K562 (cell line): ENCODE results near the gene ZNF804A. TPM values are rescaled to one million over a fixed set of nuclear protein-coding genes. Genes with fewer than 3 reads are reported as not detected.
A peak's percentile ranks its signal among the peaks of the same experiment; 100 is the strongest.

Experiments used
- ATAC-seq: fragments of 200-7000 bp; cut with Tn5 transposase; 3 replicates; pipeline ENCODE4 v1.9.1; 2020; ENCODE audit warnings: moderate library complexity
- BruUV-seq: library from RNA; stranded (reverse); fragments of 400-500 nt; replicated peaks from 2 replicates; lab custom pipeline; 2021; lab: Mats Ljungman, UMichigan
- CTCF ChIA-PET: fragments of 300-600 bp; formaldehyde crosslinking; extraction: SDS; loops from one replicate; lab custom pipeline; 2021; ENCODE audit warnings: low intra/inter-chr PET ratio; lab: Yijun Ruan, JAX
- POLR2A ChIA-PET: fragments of 300-600, 350-650 bp; sonication (Branson Sonifier 250); formaldehyde crosslinking; extraction: SDS; loops from one replicate; lab custom pipeline; 2021; ENCODE audit warnings: antibody characterized with exemption, inconsistent platforms; lab: Yijun Ruan, JAX
- DNase-seq, 4 experiments: peaks; one replicate each; pipeline versions ENCODE4 v3.0.0 to v3.0.0-alpha.2; 2011 to 2018; ENCODE audit warnings: low spot score in 3 of 4, mixed read lengths in 3 of 4; ENCODE audit errors: extremely low read depth in 1 of 4
- FAIRE-seq: peaks from 2 replicates; lab custom pipeline; 2011; peaks lifted over from hg19 to GRCh38; lab: Jason Lieb, UNC
- H2AFZ ChIP-seq: 2 replicates; pipeline ENCODE4 v1.6.0; 2011; ENCODE audit warnings: low read depth, low read length, control low read depth, inconsistent platforms
- H3K27ac ChIP-seq: fragments of 200-600 bp; 3 replicates; pipeline ENCODE4 v1.8.0; 2011; ENCODE audit warnings: low read depth, mild to moderate bottlenecking, control low read depth, inconsistent platforms, low read length, moderate library complexity, mixed read lengths; ENCODE audit errors: extremely low read depth
- H3K27me3 ChIP-seq, 2 experiments: fragments of 300-600 bp in 1 of 2; 2 replicates in 1 of 2; 3 replicates in 1 of 2; pipeline versions ENCODE4 v1.6.0 to v1.8.0; 2011; ENCODE audit warnings: inconsistent platforms in 2 of 2, low read length in 2 of 2, mild to moderate bottlenecking in 1 of 2, mixed read lengths in 1 of 2, moderate library complexity in 1 of 2; ENCODE audit not compliant: control insufficient read depth in 2 of 2, insufficient read depth in 2 of 2
- H3K36me3 ChIP-seq: fragments of 300-600 bp; 3 replicates; pipeline ENCODE4 v1.8.0; 2011; ENCODE audit warnings: mild to moderate bottlenecking, low read length, inconsistent platforms; ENCODE audit not compliant: control insufficient read depth, insufficient read depth
- H3K4me1 ChIP-seq, 2 experiments: fragments of 200-600 bp in 1 of 2; replicated peaks in 1 of 2; 2 replicates in 1 of 2; 3 replicates in 1 of 2; pipeline versions ENCODE4 v1.5.1 to v1.8.0; 2011; ENCODE audit warnings: inconsistent platforms in 2 of 2, low read length in 2 of 2, mild to moderate bottlenecking in 1 of 2, mixed read lengths in 1 of 2, moderate library complexity in 1 of 2; ENCODE audit not compliant: control insufficient read depth in 2 of 2, insufficient read depth in 2 of 2
- H3K4me2 ChIP-seq: 2 replicates; pipeline ENCODE4 v1.6.1; 2011; ENCODE audit warnings: low read length, control low read depth, inconsistent platforms, mixed read lengths; ENCODE audit not compliant: insufficient read depth
- H3K4me3 ChIP-seq: fragments of 200-600 bp; sonication (generic), shearing (Covaris generic); 2 replicates; pipeline ENCODE4 v1.5.1; 2016; ENCODE audit warnings: control low read depth, inconsistent platforms
- H3K79me2 ChIP-seq: fragments of 200-600 bp; 3 replicates; pipeline ENCODE4 v1.8.0; 2011; ENCODE audit warnings: low read length, inconsistent platforms; ENCODE audit not compliant: control insufficient read depth, insufficient read depth
- H3K9ac ChIP-seq, 2 experiments: 2 replicates each; pipeline versions ENCODE4 v1.6.0 to v1.6.1; 2011; ENCODE audit warnings: low read depth in 2 of 2, low read length in 2 of 2, control low read depth in 1 of 2, inconsistent platforms in 1 of 2, mild to moderate bottlenecking in 1 of 2, mixed read lengths in 1 of 2; ENCODE audit not compliant: insufficient read depth in 1 of 2
- H3K9me1 ChIP-seq: one replicate; pipeline ENCODE4 v1.6.0; 2011; ENCODE audit warnings: inconsistent platforms, mild to moderate bottlenecking, low read length, moderate library complexity; ENCODE audit not compliant: control insufficient read depth, insufficient read depth
- H3K9me3 ChIP-seq: replicated peaks from 2 replicates; pipeline ENCODE4 v1.5.1; 2011; ENCODE audit warnings: low read depth, low read length, inconsistent platforms; ENCODE audit not compliant: control insufficient read depth, insufficient read depth
- H4K20me1 ChIP-seq: replicated peaks from 2 replicates; pipeline ENCODE4 v1.6.1; 2011; ENCODE audit warnings: low read length, inconsistent platforms, mixed read lengths; ENCODE audit not compliant: control insufficient read depth, insufficient read depth
- HDAC3 ChIP-seq: fragments of 450-650 bp; IDR thresholded peaks from 2 replicates; pipeline ENCODE4 v1.6.1; 2018; ENCODE audit warnings: borderline replicate concordance, mild to moderate bottlenecking, moderate library complexity; ENCODE audit not compliant: partially characterized antibody
- HNRNPLL ChIP-seq: fragments of 200-400 bp; formaldehyde crosslinking; IDR thresholded peaks from 2 replicates; pipeline ENCODE4 v1.6.1; 2017; ENCODE audit warnings: low read length, low read depth, mild to moderate bottlenecking; ENCODE audit not compliant: poor library complexity, severe bottlenecking
- JUNB ChIP-seq: fragments of 450-650 bp; formaldehyde crosslinking; conservative IDR thresholded peaks from 2 replicates; pipeline ENCODE4 v1.4.0; 2020; ENCODE audit warnings: mild to moderate bottlenecking
- NCOA1 ChIP-seq: fragments of 450-650 bp; IDR thresholded peaks from 2 replicates; pipeline ENCODE4 v1.6.1; 2016; ENCODE audit warnings: low read depth
- SMC3 ChIP-seq: conservative IDR thresholded peaks from 2 replicates; pipeline ENCODE4 v1.6.1; 2011; ENCODE audit warnings: low read depth, low read length, improper control_type of control experiment; ENCODE audit not compliant: insufficient read depth
- STAG1 ChIP-seq: sonication (generic); formaldehyde crosslinking; IDR thresholded peaks from 2 replicates; pipeline ENCODE4 v1.5.0; 2020; ENCODE audit warnings: missing genetic modification reagents, borderline replicate concordance
- WGBS: fragments of 100-300 bp; shearing (Covaris generic); methylation state at CpG from one replicate; pipeline ENCODE4 v1.1.6; 2016; ENCODE audit warnings: low coverage, mixed read lengths; ENCODE audit not compliant: insufficient coverage; ENCODE audit errors: missing lambda C conversion rate; 5-methylcytosine and 5-hydroxymethylcytosine counted together
- in situ Hi-C: fragments of 300-500 bp; cut with MboI; formaldehyde crosslinking; loops from 4 replicates; pipeline ENCODE4 v1.15.0; 2018; ENCODE audit warnings: inconsistent platforms, mixed read lengths
- intact Hi-C: fragments of 100-400 bp; cut with micrococcal nuclease; formaldehyde crosslinking; loops from 2 replicates; pipeline ENCODE4 v1.14.2; 2022
- polyA plus RNA-seq, 8 experiments: library from polyadenylated mRNA; depleted of rRNA in 4 of 8; stranded (reverse) in 5 of 8; unstranded in 3 of 8; fragments of >200 nt; fragmentation: Nextera tagmentation in 2 of 8; fragmentation: Illumina TruSeq in 1 of 8; extraction: Ambion mirVana in 2 of 8; extraction: Trizol in 1 of 8; gene quantifications; 2 replicates each; pipeline versions ENCODE4 v1.2.1 to v1.2.3, GENCODE V29; 2011 to 2014; ENCODE audit warnings: inconsistent platforms in 1 of 8, missing spikeins in 1 of 8
- total RNA-seq, 7 experiments: library from RNA; depleted of rRNA in 6 of 7; stranded (reverse); fragments of >200 nt in 6 of 7; fragmentation: Illumina TruSeq in 2 of 7; extraction: Trizol in 2 of 7; gene quantifications; 2 replicates each; pipeline versions ENCODE4 v1.2.1 to v1.2.3, GENCODE V29; 2011 to 2021; ENCODE audit warnings: low replicate concordance in 1 of 7

Gene ZNF804A
- total and polyA plus RNA-seq, 9 of the 15 experiments (the other 6 are each of a cell fraction or from before 2014, with no cell fraction given), result 0.01 to 1.2 (median 0.73) TPM

DNA sequence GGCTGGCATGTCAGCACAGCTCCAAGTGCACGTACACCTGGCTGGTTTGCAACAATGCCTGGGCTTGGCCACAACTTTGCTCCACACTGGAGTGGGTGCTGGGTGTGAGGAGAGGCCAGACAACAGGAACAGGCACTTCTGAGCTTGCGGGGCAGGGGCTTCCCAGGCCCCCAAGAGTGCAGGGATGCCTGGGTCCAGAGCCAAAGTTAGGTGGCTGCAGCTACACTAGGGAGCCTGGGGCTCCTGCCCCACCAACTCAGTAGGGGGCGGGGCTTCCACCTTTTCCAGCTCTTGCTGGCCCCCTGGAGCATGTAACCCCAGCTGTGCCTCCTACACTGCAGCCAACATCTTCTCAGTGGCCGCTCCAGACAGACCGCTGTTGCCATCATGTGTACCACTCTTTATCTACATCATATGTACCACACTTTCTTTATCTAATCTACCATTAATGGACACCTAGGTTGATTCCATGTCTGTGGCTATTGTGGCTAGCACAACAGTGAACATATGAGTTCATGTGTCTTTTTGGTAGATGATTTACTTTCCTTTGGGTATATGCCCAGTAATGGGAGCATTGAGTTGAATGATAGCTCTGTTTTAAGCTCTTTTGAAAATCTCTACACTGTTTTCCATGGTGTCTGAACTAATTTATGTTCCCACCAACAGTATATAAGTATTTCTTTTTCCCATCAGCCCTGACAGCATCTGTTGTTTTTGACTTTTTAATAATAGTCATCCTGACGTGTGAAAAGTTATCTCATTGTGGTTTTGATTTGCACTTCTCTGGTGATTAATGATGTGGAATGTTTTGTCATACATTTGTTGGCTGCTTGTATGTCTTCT lies 87.9 kb downstream of the ZNF804A start:
- H3K4me2 ChIP-seq, result no peak overlapping the region
- H3K9me1 ChIP-seq, result no peaks in the 10 kb centered on the region
- POLR2A ChIA-PET, result no interaction called here
- 1% methylated on average over 6 of the region's 6 CpGs for WGBS
- no peaks in the 10 kb centered on the region for H3K36me3 ChIP-seq
- no peak overlapping the region for H3K4me3 ChIP-seq
- TF ChIP-seq SMC3, result no peak
- TF ChIP-seq HNRNPLL, result no peak
- no peak for TF ChIP-seq STAG1 (CRISPR knock-in tag)
- TF ChIP-seq HDAC3, result no peak
- no peak for TF ChIP-seq JUNB (CRISPR knock-in tag)
- no peak for TF ChIP-seq NCOA1
- TF ChIP-seq, all 486 proteins: peak for 0
- H3K27ac ChIP-seq, result no peak overlapping the region
- intact Hi-C loops (no loop called here), in situ Hi-C loops (no loop called here)
- no peaks in the 10 kb centered on the region for H3K79me2 ChIP-seq
- BruUV-seq, result no TSS peak
- no peak overlapping the region for H3K9ac ChIP-seq
- H3K27me3 ChIP-seq, result no peaks in the 10 kb centered on the region
- H2AFZ ChIP-seq, result no peak overlapping the region
- peaks cover 2% of the 10 kb centered on the region; the same call in 1 of the 2 replicates for H3K9me3 ChIP-seq
- DNase-seq, result no peak
- FAIRE-seq, result no peak
- CTCF ChIA-PET, result no interaction called here
- H4K20me1 ChIP-seq, result no peaks in the 10 kb centered on the region
- peak; percentile 47; the same call in 2 of the 3 replicates for ATAC-seq
- H3K4me1 ChIP-seq, result no peaks in the 10 kb centered on the region
